GM10248 (cell line): ENCODE results near the gene KLHL3.

Source experiments
- CTCF ChIA-PET: fragments of 300-600 bp; sonication (Branson Sonifier 250); formaldehyde crosslinking; extraction: SDS; loops from one replicate; lab custom pipeline; 2021; ENCODE audit warnings: antibody characterized with exemption; lab: Yijun Ruan, JAX
- POLR2A ChIA-PET: fragments of 350-650 bp; sonication (Branson Sonifier 250); formaldehyde crosslinking; extraction: SDS; loops from one replicate; lab custom pipeline; 2020; ENCODE audit warnings: antibody characterized with exemption; lab: Yijun Ruan, JAX
- DNase-seq: peaks from one replicate; pipeline ENCODE4 v3.0.0; 2012; ENCODE audit errors: extremely low spot score
- CTCF ChIP-seq: IDR thresholded peaks from 2 replicates; pipeline ENCODE4 v1.5.1; 2012; ENCODE audit warnings: mild to moderate bottlenecking, low read depth; ENCODE audit errors: extremely low read depth, missing control alignments, control extremely low read depth

KLHL3 gene

GRCh38 chr5:137760719-137761516 is 25.0 kb upstream of the KLHL3 start:
- no peak for DNase-seq
- CTCF ChIA-PET = interaction anchor here (0.7 to 7.7 kb wide), 5 partner anchors 9 to 115 kb away, joined by 3 to 64 read pairs (median 4); no protein-coding TSS in a partner anchor
- TF ChIP-seq CTCF = no peak
- POLR2A ChIA-PET = no interaction called here

- POLR2A ChIA-PET = interaction anchor here (0.6 kb wide), 1 partner anchor 279 kb away, joined by 3 read pairs; no protein-coding TSS in a partner anchor
- CTCF ChIA-PET = interaction anchor here (0.7 to 7.7 kb wide), 7 partner anchors 9 to 275 kb away, joined by 3 to 64 read pairs (median 4); no protein-coding TSS in a partner anchor
- DNase-seq = no peak
- no peak for TF ChIP-seq CTCF
Observed at GRCh38 chr5:137760294-137760693, 24.4 kb upstream of the KLHL3 start.

- ChIA-PET POLR2A (no interaction called here), CTCF (interaction anchor here (1.4 to 7.7 kb wide), 3 partner anchors 12 to 21 kb away, joined by 4 to 64 read pairs (median 39); no protein-coding TSS in a partner anchor)
- peak; percentile 35 for DNase-seq
- TF ChIP-seq CTCF = no peak
Observed at GRCh38 chr5:137758715-137759306, 22.9 kb upstream of the KLHL3 start.

- no peak for DNase-seq
- CTCF ChIA-PET = interaction anchor here (4.4 to 6.1 kb wide), 2 partner anchors 16 to 21 kb away, joined by 19 to 39 read pairs; no protein-coding TSS in a partner anchor
- POLR2A ChIA-PET = no interaction called here
- no peak for TF ChIP-seq CTCF
Observed at GRCh38 chr5:137758121-137758520, 22.2 kb upstream of the KLHL3 start.

- no peak for DNase-seq
- CTCF ChIA-PET = interaction anchor here (4.4 to 6.1 kb wide), 2 partner anchors 16 to 21 kb away, joined by 19 to 39 read pairs; no protein-coding TSS in a partner anchor
- POLR2A ChIA-PET = no interaction called here
- no peak for TF ChIP-seq CTCF
Observed at GRCh38 chr5:137757634-137758033, 21.7 kb upstream of the KLHL3 start.
